Fibroblast of skin of right quadriceps (primary cell): Measurements from ENCODE around the gene PPP5C.
A peak's percentile ranks its signal among the peaks of the same experiment; 100 is the strongest.
"Not testable (repeated sequence)": the region's sequence is repeated elsewhere in the genome, so short reads cannot be mapped to it uniquely, and the experiment has no call there.

Source experiments
- DNase-seq: peaks from one replicate; pipeline ENCODE4 v3.0.0-alpha.2; 2013

Gene PPP5C

DNA sequence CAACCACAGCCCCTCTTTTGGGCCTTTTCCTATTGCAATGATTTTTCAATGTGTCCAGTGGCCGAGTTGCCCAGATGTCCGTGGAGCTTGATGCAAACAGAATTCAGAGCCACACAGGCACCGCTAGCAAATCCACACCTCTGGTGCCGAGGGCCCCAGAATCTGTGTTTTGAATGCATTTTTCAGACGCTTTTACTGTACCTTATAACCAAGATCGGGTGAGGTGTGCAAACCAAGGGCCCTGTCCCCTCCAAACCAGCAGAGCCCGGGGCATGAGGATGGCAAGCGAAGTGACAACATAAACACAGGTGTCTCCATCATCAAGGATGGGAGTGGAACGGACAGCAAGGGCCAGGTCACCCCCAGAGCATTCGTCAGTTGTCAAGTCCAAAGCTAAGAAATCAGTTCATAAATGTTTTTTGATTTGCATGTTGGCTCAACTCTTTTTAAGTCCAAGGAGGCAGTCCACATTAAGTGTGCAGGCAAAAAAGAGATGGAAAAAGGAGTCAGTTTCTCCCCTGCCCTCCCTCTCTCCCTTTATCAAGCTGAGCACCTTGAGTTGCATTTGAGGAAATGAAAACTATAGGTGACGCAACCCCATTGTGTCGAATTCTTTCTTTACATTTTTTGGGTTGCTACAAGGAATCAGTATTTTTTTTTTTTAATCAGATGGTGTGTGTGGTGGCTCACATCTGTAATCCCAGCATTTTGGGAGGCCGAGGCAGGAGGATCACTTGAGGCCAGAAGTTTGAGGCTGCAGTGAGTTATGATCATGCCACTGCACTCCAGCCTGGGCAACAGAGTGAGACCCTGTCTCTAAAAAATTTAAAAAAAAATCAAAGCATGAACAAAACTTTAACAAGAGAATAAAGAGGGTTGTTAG, 63.6 kb downstream of the PPP5C start:
- no peak for DNase-seq

DNA sequence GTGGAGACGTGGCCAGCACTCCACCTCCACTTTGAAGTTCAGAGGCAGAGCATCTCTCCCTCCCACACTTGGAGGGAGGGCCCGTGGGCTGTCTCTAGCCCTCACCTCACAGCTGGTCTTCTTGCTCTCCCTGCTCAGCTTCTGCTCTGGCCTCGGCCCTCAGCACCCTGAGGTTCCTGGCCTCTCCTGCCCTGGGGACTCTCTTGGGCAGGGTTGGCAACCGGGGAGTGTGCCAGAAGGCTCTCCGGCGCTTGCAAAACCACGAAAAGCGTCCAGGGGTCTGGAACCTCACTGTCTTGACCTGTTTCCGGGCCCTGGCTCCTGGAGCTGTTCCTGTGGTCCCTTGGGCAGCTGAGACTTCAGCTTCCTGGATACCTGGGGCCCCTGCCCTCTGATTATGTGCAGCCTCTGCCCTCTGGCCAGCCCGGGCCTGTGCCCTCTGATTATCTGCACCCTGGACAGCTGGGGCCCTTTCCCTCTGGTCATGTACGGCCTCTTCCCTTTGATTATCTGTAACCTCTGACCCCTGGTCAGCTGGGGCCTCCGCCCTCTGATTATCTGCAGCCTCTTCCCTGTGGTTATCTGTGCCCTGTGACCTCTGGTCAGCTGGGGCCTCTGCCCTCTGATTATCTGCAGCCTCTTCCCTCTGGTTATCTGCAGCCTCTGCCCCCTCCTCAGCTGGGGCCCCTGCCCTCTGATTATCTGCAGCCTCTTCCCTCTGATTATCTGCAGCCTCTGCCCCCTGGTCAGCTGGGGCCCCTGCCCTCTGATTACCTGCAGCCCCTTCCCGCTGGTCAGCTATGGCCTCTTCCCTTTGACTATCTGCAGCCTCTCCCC, 64.4 kb downstream of the PPP5C start:
- no peak for DNase-seq

DNA sequence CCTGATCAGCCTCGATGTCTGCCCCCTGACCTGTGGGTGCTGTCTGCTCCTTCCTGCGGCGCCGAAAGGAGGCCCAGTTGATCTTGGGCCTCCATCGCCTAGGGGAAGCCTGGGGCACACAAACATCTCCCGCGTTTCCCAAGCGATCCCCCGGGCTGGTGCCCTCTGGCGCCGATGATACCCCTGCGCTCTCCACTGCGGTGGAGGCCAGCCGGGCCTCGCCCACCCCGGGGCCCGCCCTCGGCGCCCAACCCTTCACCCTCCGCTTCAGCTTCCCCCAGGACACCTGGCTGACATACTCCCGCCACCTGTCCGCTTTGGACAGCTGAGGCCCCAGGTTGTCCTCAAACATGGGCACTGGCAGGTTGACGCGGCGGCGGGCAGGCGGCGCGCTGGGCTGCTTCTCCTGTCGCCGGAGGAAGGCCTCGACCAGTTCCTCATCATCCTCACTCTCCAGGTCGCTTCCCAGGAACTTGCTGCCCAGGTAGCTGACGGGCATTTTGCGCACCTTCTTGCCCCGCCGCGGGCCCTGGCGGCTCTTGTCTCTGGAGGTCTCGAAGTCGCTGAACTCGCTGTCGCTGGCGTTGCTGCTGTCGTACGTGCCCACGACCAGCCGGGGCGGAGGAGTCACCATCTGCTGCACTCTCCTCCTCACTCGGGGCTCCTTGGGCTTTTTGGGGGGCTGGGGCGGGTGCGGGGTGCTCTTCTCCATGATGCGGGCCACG, 65.2 kb downstream of the PPP5C start:
- no peak for DNase-seq

- no peak for DNase-seq
Observed at GRCh38 chr19:46412650-46413261, 65.9 kb downstream of the PPP5C start.

DNA sequence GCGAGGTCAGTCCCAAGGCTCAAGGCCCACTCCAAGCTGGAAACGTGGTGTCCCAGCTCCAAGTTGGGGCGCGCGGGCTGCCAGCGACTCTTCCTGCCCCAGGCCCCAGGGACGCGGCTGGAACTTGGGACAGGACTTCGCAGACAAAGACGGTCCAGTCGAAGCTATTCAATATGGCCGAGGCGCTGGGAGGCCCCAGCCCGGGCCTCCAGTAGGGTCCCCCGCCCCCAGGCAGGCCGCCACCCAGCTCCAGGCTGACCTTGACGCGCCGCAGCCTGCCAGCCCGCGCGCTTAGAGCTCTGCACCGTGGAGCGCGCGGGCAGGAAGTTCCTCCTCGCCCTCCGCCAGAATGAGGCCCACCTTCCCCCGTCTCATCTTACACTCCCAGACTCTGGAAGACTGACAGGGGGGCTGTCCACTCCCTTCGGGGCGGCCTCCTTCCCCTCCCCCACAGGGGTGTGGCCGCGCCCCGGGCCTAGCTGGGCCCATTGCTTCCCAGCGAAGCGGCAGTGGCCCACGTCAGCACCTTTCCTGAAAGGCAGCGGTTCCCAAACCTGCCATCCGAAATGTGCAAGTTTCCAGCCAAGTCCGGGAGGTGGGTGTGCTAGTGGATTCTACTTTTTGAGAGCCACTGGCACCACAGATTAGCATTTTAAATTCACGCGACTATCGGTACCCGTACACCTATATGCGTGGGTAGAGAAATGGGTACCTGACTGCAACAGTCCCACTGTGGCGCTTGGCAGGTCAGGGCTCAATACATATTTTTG, 66.6 kb downstream of the PPP5C start, which contains the start of gene CCDC8:
TSS of gene CCDC8 (minus strand) at position 303 of the 770 bp plus-strand sequence. CDS start 754 bp downstream, outside the sequence.
- peak; percentile 99 for DNase-seq

DNA sequence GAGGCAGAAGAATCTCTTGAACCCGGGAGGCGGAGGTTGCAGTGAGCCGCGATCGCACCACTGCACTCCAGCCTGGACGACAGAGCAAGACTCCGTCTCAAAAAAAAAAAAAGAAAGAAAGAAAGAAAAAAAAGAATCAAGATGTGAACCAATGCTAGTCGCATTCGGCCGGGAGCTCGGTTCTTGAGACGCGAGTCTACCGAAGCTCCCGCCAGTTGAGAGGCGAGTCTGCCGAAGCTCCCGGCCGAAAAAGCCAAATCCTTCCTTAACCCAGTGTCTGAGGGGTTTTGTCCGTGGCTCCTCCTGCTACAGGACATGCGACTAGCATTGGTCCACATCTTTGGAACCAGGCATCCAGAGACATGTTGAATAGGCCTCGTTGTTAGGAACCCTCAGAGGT, 68.0 kb downstream of the PPP5C start:
- not testable (repeated sequence) for DNase-seq

DNA sequence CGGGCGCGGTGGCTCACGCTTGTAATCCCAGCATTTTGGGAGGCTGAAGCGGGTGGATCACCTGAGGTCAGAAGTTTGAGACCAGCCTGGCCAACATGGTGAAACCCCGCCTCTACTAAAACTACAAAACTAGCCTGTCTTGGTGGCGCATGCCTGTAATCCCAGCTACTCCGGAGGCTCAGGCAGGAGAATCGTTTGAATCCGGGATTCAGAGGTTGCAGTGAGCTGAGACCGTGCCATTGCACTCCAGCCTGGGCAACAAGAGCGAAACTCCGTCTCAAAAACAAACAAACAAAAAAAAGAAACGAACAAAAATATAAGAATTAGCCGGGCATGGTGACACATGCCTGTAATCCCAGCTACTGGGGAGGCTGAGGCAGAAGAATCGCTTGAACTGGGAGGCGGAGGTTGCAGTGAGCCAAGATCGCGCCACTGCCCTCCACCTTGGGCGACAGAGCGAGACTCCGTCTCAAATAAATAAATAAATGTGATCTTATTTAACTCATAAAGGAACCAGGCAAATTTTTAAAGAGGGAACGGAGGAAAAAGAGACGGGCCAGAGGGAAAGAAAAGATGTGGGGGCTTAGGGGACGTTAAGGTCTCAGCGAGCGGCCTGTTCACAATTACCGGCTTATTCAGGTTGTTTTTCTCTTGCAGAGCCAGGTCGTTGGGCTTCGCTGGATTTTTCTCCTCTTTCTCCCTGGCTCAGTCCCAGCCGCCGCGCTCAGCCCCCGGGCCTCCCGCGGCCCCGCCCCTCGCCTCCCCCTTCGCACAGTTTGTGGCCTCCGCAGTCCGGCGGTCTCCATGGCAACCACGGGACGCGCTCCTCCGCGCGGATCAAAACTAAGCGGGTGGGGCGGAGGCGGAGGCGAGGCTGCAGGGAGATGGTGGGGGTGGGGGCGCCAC, 69.2 kb downstream of the PPP5C start:
- DNase-seq = peak; percentile 91

- no peak for DNase-seq
Observed at GRCh38 chr19:46420056-46420455, 73.2 kb downstream of the PPP5C start.

- DNase-seq = no peak
Observed at GRCh38 chr19:46422344-46422743, 75.5 kb downstream of the PPP5C start.

DNA sequence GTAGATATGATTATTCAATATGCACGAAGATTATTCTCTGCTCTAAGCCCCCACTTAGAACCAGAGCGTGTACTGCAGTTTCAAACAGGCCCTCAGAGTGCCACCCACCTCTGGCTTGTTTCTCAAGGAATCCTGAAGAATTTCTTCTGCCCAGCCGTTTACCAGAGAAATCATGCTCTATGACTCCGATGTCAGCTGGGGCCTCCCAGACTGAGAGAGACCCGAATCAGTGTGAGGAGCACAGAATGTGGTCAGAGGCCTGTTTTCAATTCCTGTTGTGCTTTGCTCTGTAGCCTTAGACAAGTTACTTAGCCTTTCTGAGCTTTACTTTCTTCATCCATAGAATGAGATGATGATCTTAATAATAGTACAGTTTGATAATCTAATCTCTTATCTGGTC, 76.3 kb downstream of the PPP5C start:
- DNase-seq = no peak

- peak; percentile 54 for DNase-seq
Observed at GRCh38 chr19:46426035-46426505, 79.2 kb downstream of the PPP5C start.

GRCh38 chr19:46426506-46427162, 79.7 kb downstream of the PPP5C start:
- peak; percentile 76 for DNase-seq

GRCh38 chr19:46427518-46428045, 80.7 kb downstream of the PPP5C start:
- DNase-seq = no peak

DNA sequence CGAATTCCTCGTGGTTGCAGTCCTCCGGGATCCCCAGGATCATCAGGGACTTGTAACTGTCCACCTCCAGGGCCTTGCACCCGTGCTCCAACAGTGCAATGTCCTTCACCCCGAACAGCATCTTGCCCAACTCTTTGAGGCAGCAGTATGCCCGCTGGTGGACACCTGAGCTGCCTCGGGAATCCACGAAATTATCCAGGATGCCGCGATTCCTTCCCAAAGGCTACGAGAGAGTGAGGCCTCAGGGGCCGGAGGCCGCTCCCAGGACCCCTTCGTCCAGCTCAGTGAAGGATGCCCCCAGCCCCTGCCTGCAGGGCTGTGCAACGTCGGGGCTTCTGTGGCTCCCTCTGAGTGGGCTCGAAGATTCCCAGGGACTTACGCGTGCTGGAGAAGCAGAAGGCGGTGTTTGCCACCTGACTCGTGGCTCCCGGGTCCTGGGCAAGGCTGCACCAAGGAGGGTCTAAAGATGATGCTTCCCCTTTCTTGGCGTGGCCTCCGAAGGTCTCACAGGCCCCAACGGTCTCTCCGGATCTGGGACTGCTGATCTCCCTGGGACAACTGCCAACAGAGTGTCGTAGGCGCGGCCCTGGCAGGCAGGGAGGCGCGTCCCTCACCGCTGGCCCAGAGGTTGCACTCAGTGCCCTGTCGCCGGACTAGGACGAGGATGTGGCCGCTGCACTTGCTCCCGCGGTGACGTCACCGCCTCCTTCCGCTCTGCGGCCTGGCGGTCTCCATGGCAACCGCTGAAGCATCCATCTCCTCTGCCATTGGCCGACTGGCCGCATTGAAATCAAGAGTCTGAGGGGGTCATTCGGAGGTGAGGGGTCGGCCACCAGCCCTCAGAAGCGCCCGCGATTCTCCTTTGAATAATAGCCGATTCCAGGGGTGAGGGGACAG, 81.6 kb downstream of the PPP5C start, which contains the start of gene PNMA8C:
TSS of gene PNMA8C (minus strand) at position 698 of the 897 bp plus-strand sequence. CDS start at position 121, 577 bp downstream.
- DNase-seq = peak; percentile 48

GRCh38 chr19:46429999-46430398, 83.1 kb downstream of the PPP5C start:
- DNase-seq = no peak

- DNase-seq = no peak
Observed at GRCh38 chr19:46431824-46432223, 84.9 kb downstream of the PPP5C start.

GRCh38 chr19:46433470-46433869, 86.6 kb downstream of the PPP5C start:
- DNase-seq = not testable (repeated sequence)

- DNase-seq = no peak
Observed at GRCh38 chr19:46435009-46435408, 88.1 kb downstream of the PPP5C start.
